Transverse colon (tissue), 4 donors: ENCODE results near the gene LAMTOR5. TPM values are rescaled to one million over a fixed set of nuclear protein-coding genes. Genes with fewer than 3 reads are reported as not detected.
"Not testable (repeated sequence)": the region's sequence is repeated elsewhere in the genome, so short reads cannot be mapped to it uniquely, and the experiment has no call there.

Source experiments
- DNase-seq: peaks from one replicate; pipeline ENCODE4 v3.0.0-alpha.2; 2019
- H3K27ac ChIP-seq, 4 donors: fragments of 200-600 bp; sonication (generic); 2 replicates each; pipeline ENCODE4 v1.5.1; 2016 to 2018; ENCODE audit warnings: inconsistent platforms in 4 of 4
- H3K27me3 ChIP-seq: fragments of 200-600 bp; sonication (generic); 2 replicates; pipeline ENCODE4 v1.5.1; 2017; ENCODE audit warnings: inconsistent platforms
- H3K36me3 ChIP-seq, 4 donors: fragments of 200-600 bp; sonication (generic); 2 replicates each; pipeline ENCODE4 v1.5.1; 2017 to 2019; ENCODE audit warnings: inconsistent platforms in 4 of 4
- H3K4me1 ChIP-seq, 4 donors: fragments of 200-600 bp; sonication (generic); 2 replicates each; pipeline ENCODE4 v1.5.1; 2017 to 2020; ENCODE audit warnings: inconsistent platforms in 4 of 4
- H3K4me3 ChIP-seq, 4 donors: fragments of 200-600 bp; sonication (generic); 1 replicate in 1 of 4; 2 replicates in 3 of 4; pipeline versions ENCODE4 v1.5.1 to v1.6.1; 2017 to 2019; ENCODE audit warnings: inconsistent platforms in 4 of 4
- H3K9me3 ChIP-seq, 2 donors: fragments of 200-600 bp; sonication (generic); 2 replicates each; pipeline ENCODE4 v1.5.1; 2017 to 2019; ENCODE audit warnings: inconsistent platforms in 2 of 2
- CTCF ChIP-seq, 5 experiments: fragments of 200-600 bp in 3 of 5; fragments of 450-650 bp in 2 of 5; sonication (generic) in 3 of 5; IDR thresholded peaks; 1 replicate in 2 of 5; 2 replicates in 3 of 5; pipeline ENCODE4 v1.5.1; 2016 to 2017; ENCODE audit warnings: antibody characterized with exemption in 5 of 5, inconsistent platforms in 3 of 5, mild to moderate bottlenecking in 2 of 5, moderate library complexity in 1 of 5
- EP300 ChIP-seq: sonication (generic); formaldehyde crosslinking; IDR thresholded peaks from one replicate; pipeline ENCODE4 v1.6.1; 2017; ENCODE audit warnings: antibody characterized with exemption, low read depth
- POLR2A ChIP-seq: fragments of 450-650 bp; IDR thresholded peaks from one replicate; pipeline ENCODE4 v1.6.1; 2016; ENCODE audit warnings: antibody characterized with exemption, mild to moderate bottlenecking, moderate library complexity
- POLR2AphosphoS5 ChIP-seq, 3 donors: sonication (generic); formaldehyde crosslinking; IDR thresholded peaks; one replicate each; pipeline ENCODE4 v1.6.1; 2016; ENCODE audit warnings: antibody characterized with exemption in 3 of 3
- WGBS, 2 donors: methylation state at CpG; one replicate each; pipeline ENCODE4 v1.1.5; 2018; ENCODE audit warnings: low coverage in 1 of 2; 5-methylcytosine and 5-hydroxymethylcytosine counted together
- in situ Hi-C, 4 donors: fragments of 200-750 bp; cut with MboI; loops; one replicate each; pipeline versions ENCODE4 v1.15.0 to v1.15.1; 2017; ENCODE audit warnings: low sequenced_read_pairs in 3 of 4, low pct_ligation_motif_present in 1 of 4, low pct_unique_long_range_greater_than_20kb in 1 of 4
- intact Hi-C: fragments of 100-400 bp; cut with DNase I; formaldehyde crosslinking; loops from one replicate; pipeline ENCODE4 v1.15.1; 2023; ENCODE audit warnings: low total_unique reads
- total RNA-seq, 4 donors: library from RNA; depleted of rRNA; stranded (reverse); fragments of >200 nt; gene quantifications; one replicate each; pipeline ENCODE4 v1.1.0, GENCODE V29; 2016

Gene LAMTOR5
- total RNA-seq, 4 donors from 2014 or later, result 7.1 to 113 (median 38.2) TPM

GRCh38 chr1:110420874-110421793, 13.6 kb upstream of the LAMTOR5 start:
- DNase-seq, result no peak
- intact Hi-C loops, result no loop called here
- Histone ChIP-seq H3K36me3 (no peaks in the 10 kb centered on the region), H3K9me3 (no peaks in the 10 kb centered on the region), H3K4me1 (no peaks in the 10 kb centered on the region), H3K27me3 (no peaks in the 10 kb centered on the region), H3K4me3 (no peak overlapping the region), H3K27ac (no peak overlapping the region)
- in situ Hi-C loops, result loop anchor here in 1 of 4 donors (5.0 kb wide), 1 partner anchor 41 kb away; no protein-coding TSS in a partner anchor
- TF ChIP-seq POLR2AphosphoS5 (IDR thresholded peaks at IDR 0.05) (no peak), POLR2A (no peak), CTCF (IDR thresholded peaks at IDR 0.05) (no peak), EP300 (no peak)
- 29 to 50% methylated on average over 1 to 2 of the region's 2 CpGs for WGBS, 2 donors

GRCh38 chr1:110420023-110420662, 12.6 kb upstream of the LAMTOR5 start:
- WGBS, 2 donors, result 86% methylated on average over 10 of the region's 10 CpGs; no CpG with 5 or more reads in 1 of the 2 donors
- no peaks in the 10 kb centered on the region for H3K9me3 ChIP-seq
- no peaks in the 10 kb centered on the region for H3K36me3 ChIP-seq
- DNase-seq, result no peak
- H3K4me1 ChIP-seq, result no peaks in the 10 kb centered on the region
- no peak overlapping the region for H3K27ac ChIP-seq
- intact Hi-C loops (no loop called here), in situ Hi-C loops (loop anchor here in 1 of 4 donors (5.0 kb wide), 1 partner anchor 42 kb away; no protein-coding TSS in a partner anchor)
- TF ChIP-seq CTCF (IDR thresholded peaks at IDR 0.05), result no peak
- no peak for TF ChIP-seq EP300
- no peak for TF ChIP-seq POLR2AphosphoS5 (IDR thresholded peaks at IDR 0.05)
- no peak for TF ChIP-seq POLR2A
- H3K4me3 ChIP-seq, result no peak overlapping the region
- no peaks in the 10 kb centered on the region for H3K27me3 ChIP-seq

- in situ Hi-C loops, result no loop called here
- no peak for TF ChIP-seq POLR2AphosphoS5 (IDR thresholded peaks at IDR 0.05)
- Histone ChIP-seq H3K27ac (no peak overlapping the region), H3K4me3 (no peak overlapping the region), H3K36me3 (no peaks in the 10 kb centered on the region), H3K27me3 (no peaks in the 10 kb centered on the region), H3K4me1 (no peaks in the 10 kb centered on the region), H3K9me3 (no peaks in the 10 kb centered on the region)
- intact Hi-C loops, result no loop called here
- 81 to 83% methylated on average over 1 of the region's 1 CpG for WGBS, 2 donors
- DNase-seq, result no peak
These were observed 11.2 kb upstream of the LAMTOR5 start for GRCh38 chr1:110418729-110419128.

- intact Hi-C loops, result loop anchor here (5.0 kb wide), 1 partner anchor 49 kb away; no protein-coding TSS in a partner anchor
- H3K4me3 ChIP-seq, H3K36me3 ChIP-seq, in situ Hi-C loops, H3K9me3 ChIP-seq, H3K27me3 ChIP-seq, DNase-seq, H3K27ac ChIP-seq, H3K4me1 ChIP-seq: not testable (repeated sequence)
- 64 to 67% methylated on average over 1 of the region's 1 CpG for WGBS, 2 donors
These were observed 5.6 kb upstream of the LAMTOR5 start for GRCh38 chr1:110413045-110413444.

GRCh38 chr1:110412576-110412975, 5.1 kb upstream of the LAMTOR5 start:
- DNase-seq, result peak; percentile 67
- Histone ChIP-seq H3K27me3 (no peaks in the 10 kb centered on the region), H3K27ac (no peak overlapping the region), H3K36me3 (no peaks in the 10 kb centered on the region), H3K4me3 (no peak overlapping the region), H3K9me3 (no peaks in the 10 kb centered on the region), H3K4me1 (peaks cover 0 to 10% (median 6%) of the 10 kb centered on the region in 4 donors)
- in situ Hi-C loops (no loop called here), intact Hi-C loops (loop anchor here (5.0 kb wide), 1 partner anchor 50 kb away; no protein-coding TSS in a partner anchor)
- WGBS, 2 donors, result 16% methylated on average over 4 of the region's 4 CpGs; no CpG with 5 or more reads in 1 of the 2 donors
- TF ChIP-seq POLR2A (no peak), CTCF (IDR thresholded peaks at IDR 0.05) (peak; percentile 55 to 68 (median 65))
